HepG2 (cell line): ENCODE data around the gene PLEKHH3. TPM values are rescaled to one million over a fixed set of nuclear protein-coding genes. Genes with fewer than 3 reads are reported as not detected.

Experiments
- BHLHE40 ChIP-seq: IDR thresholded peaks from 2 replicates; pipeline ENCODE4 v1.6.1; 2011; ENCODE audit warnings: low read length, improper control_type of control experiment
- HOXA3 ChIP-seq: sonication (generic); formaldehyde crosslinking; IDR thresholded peaks from 2 replicates; pipeline ENCODE4 v1.5.0; 2020; ENCODE audit warnings: missing genetic modification reagents
- MAFG ChIP-seq: sonication (generic); formaldehyde crosslinking; IDR thresholded peaks from 2 replicates; pipeline ENCODE4 v1.5.1; 2020; ENCODE audit warnings: mild to moderate bottlenecking, missing genetic modification reagents
- MTA1 ChIP-seq: sonication (generic); formaldehyde crosslinking; IDR thresholded peaks from 2 replicates; pipeline ENCODE4 v1.4.0; 2020; ENCODE audit warnings: missing genetic modification reagents, mild to moderate bottlenecking, borderline replicate concordance
- PATZ1 ChIP-seq: sonication (generic); formaldehyde crosslinking; IDR thresholded peaks from 2 replicates; pipeline ENCODE4 v1.4.0; 2020; ENCODE audit warnings: missing genetic modification reagents
- SNAPC2 ChIP-seq: sonication (generic); formaldehyde crosslinking; IDR thresholded peaks from 2 replicates; pipeline ENCODE4 v1.8.1; 2022; ENCODE audit warnings: mild to moderate bottlenecking, missing genetic modification reagents
- STAG1 ChIP-seq: sonication (generic); formaldehyde crosslinking; IDR thresholded peaks from 2 replicates; pipeline ENCODE4 v1.4.0; 2020; ENCODE audit warnings: missing genetic modification reagents
- TEF ChIP-seq: sonication (generic); formaldehyde crosslinking; IDR thresholded peaks from 2 replicates; pipeline ENCODE4 v1.5.0; 2020; ENCODE audit warnings: missing genetic modification reagents
- ZNF101 ChIP-seq: sonication (generic); formaldehyde crosslinking; IDR thresholded peaks from 2 replicates; pipeline ENCODE4 v1.4.0; 2020; ENCODE audit warnings: mild to moderate bottlenecking, low read depth, missing genetic modification reagents, borderline replicate concordance
- ZNF142 ChIP-seq: sonication (generic); formaldehyde crosslinking; IDR thresholded peaks from 2 replicates; pipeline ENCODE4 v1.4.0; 2020; ENCODE audit warnings: missing genetic modification reagents
- ZNF230 ChIP-seq: sonication (generic); formaldehyde crosslinking; IDR thresholded peaks from 2 replicates; pipeline ENCODE4 v1.4.0; 2020; ENCODE audit warnings: mild to moderate bottlenecking, missing genetic modification reagents
- ZNF451 ChIP-seq: sonication (generic); formaldehyde crosslinking; IDR thresholded peaks from 2 replicates; pipeline ENCODE4 v1.5.0; 2020; ENCODE audit warnings: mild to moderate bottlenecking, missing genetic modification reagents
- ZNF564 ChIP-seq: sonication (generic); formaldehyde crosslinking; IDR thresholded peaks from 2 replicates; pipeline ENCODE4 v1.8.1; 2023; ENCODE audit warnings: mild to moderate bottlenecking, missing genetic modification reagents
- ZNF660 ChIP-seq: sonication (generic); formaldehyde crosslinking; IDR thresholded peaks from 2 replicates; pipeline ENCODE4 v1.5.1; 2020; ENCODE audit warnings: mild to moderate bottlenecking, low read depth, missing genetic modification reagents, borderline replicate concordance
- polyA plus RNA-seq, 8 experiments: library from polyadenylated mRNA; depleted of rRNA in 3 of 8; stranded (reverse) in 7 of 8; unstranded in 1 of 8; fragments of >200 nt; fragmentation: Illumina TruSeq in 4 of 8; extraction: Trizol in 4 of 8; gene quantifications; 2 replicates each; pipeline versions ENCODE4 v1.2.1 to v1.2.3, GENCODE V29; 2011 to 2016; ENCODE audit warnings: low read depth in 4 of 8, missing spikeins in 1 of 8, mixed read lengths in 1 of 8; ENCODE audit not compliant: insufficient read depth in 1 of 8
- total RNA-seq, 5 experiments: library from RNA; depleted of rRNA; stranded (reverse); fragments of >200 nt; fragmentation: Illumina TruSeq; extraction: Trizol; gene quantifications; 2 replicates each; pipeline ENCODE4 v1.2.3, GENCODE V29; 2016; ENCODE audit warnings: low read depth in 1 of 5
- TF ChIP-seq, protein P1 (sequence below): sonication (generic); formaldehyde crosslinking; IDR thresholded peaks from 2 replicates; pipeline ENCODE4 v1.5.0; 2020; ENCODE audit warnings: mild to moderate bottlenecking, missing genetic modification reagents, moderate library complexity
- TF ChIP-seq, protein P2 (sequence below): sonication (generic); formaldehyde crosslinking; IDR thresholded peaks from 2 replicates; pipeline ENCODE4 v1.8.0; 2022; ENCODE audit warnings: mild to moderate bottlenecking, missing genetic modification reagents; ENCODE audit not compliant: insufficient replicate concordance

The PLEKHH3 gene
- total and polyA plus RNA-seq, 2 of the 13 experiments (the other 11 are each of a cell fraction or from before 2014, with no cell fraction given), result 6.0 to 19.9 TPM

- TF ChIP-seq ZNF142 (CRISPR knock-in tag) (peak; percentile 80), HOXA3 (CRISPR knock-in tag) (peak; percentile 91), SNAPC2 (no peak), BHLHE40 (peak; percentile 96), MTA1 (no peak; the same call in 1 of the 2 replicates), ZNF101 (CRISPR knock-in tag) (no peak), STAG1 (CRISPR knock-in tag) (peak; percentile 13), MAFG (CRISPR knock-in tag) (peak; percentile 94), ZNF564 (CRISPR knock-in tag) (peak; percentile 74; the same call in 1 of the 2 replicates), ZNF230 (no peak), ZNF451 (CRISPR knock-in tag) (no peak), PATZ1 (CRISPR knock-in tag) (peak; percentile 73), ZNF660 (CRISPR knock-in tag) (no peak), TEF (CRISPR knock-in tag) (peak; percentile 19; the same call in 1 of the 2 replicates)
- TF ChIP-seq, protein P1, sequence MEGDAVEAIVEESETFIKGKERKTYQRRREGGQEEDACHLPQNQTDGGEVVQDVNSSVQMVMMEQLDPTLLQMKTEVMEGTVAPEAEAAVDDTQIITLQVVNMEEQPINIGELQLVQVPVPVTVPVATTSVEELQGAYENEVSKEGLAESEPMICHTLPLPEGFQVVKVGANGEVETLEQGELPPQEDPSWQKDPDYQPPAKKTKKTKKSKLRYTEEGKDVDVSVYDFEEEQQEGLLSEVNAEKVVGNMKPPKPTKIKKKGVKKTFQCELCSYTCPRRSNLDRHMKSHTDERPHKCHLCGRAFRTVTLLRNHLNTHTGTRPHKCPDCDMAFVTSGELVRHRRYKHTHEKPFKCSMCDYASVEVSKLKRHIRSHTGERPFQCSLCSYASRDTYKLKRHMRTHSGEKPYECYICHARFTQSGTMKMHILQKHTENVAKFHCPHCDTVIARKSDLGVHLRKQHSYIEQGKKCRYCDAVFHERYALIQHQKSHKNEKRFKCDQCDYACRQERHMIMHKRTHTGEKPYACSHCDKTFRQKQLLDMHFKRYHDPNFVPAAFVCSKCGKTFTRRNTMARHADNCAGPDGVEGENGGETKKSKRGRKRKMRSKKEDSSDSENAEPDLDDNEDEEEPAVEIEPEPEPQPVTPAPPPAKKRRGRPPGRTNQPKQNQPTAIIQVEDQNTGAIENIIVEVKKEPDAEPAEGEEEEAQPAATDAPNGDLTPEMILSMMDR, result no peak; the same call in 1 of the 2 replicates
- TF ChIP-seq, protein P2, sequence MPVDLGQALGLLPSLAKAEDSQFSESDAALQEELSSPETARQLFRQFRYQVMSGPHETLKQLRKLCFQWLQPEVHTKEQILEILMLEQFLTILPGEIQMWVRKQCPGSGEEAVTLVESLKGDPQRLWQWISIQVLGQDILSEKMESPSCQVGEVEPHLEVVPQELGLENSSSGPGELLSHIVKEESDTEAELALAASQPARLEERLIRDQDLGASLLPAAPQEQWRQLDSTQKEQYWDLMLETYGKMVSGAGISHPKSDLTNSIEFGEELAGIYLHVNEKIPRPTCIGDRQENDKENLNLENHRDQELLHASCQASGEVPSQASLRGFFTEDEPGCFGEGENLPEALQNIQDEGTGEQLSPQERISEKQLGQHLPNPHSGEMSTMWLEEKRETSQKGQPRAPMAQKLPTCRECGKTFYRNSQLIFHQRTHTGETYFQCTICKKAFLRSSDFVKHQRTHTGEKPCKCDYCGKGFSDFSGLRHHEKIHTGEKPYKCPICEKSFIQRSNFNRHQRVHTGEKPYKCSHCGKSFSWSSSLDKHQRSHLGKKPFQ (CRISPR knock-in tag), result no peak
Observed at GRCh38 chr17:42677921-42678781, 1.4 kb upstream of the PLEKHH3 start (continued).
